Lower leg skin (tissue), 4 donors: ENCODE results near the gene DIS3L. TPM values are rescaled to one million over a fixed set of nuclear protein-coding genes. Genes with fewer than 3 reads are reported as not detected.
"Not testable (repeated sequence)": the region's sequence is repeated elsewhere in the genome, so short reads cannot be mapped to it uniquely, and the experiment has no call there.

Source experiments
- DNase-seq, 2 donors: peaks; one replicate each; pipeline ENCODE4 v3.0.0-alpha.2; 2019; ENCODE audit warnings: low spot score in 2 of 2
- H3K4me3 ChIP-seq: fragments of 200-600 bp; sonication (generic); 2 replicates; pipeline ENCODE4 v1.5.1; 2017; ENCODE audit warnings: mild to moderate bottlenecking, low read depth; ENCODE audit not compliant: poor library complexity, severe bottlenecking
- POLR2A ChIP-seq, 2 donors: fragments of 450-650 bp; IDR thresholded peaks; one replicate each; pipeline ENCODE4 v1.6.1; 2016 to 2017; ENCODE audit warnings: antibody characterized with exemption in 2 of 2, mild to moderate bottlenecking in 1 of 2, moderate library complexity in 1 of 2
- WGBS, 2 donors: methylation state at CpG; one replicate each; pipeline ENCODE4 v1.1.5; 2018; 5-methylcytosine and 5-hydroxymethylcytosine counted together
- intact Hi-C: fragments of 100-400 bp; cut with DNase I; formaldehyde crosslinking; loops from one replicate; pipeline ENCODE4 v1.15.0; 2023; ENCODE audit warnings: low total_unique reads
- total RNA-seq, 4 donors: library from RNA; depleted of rRNA; stranded (reverse); fragments of >200 nt; gene quantifications; one replicate each; pipeline ENCODE4 v1.1.0, GENCODE V29; 2016
- TF ChIP-seq, protein P1 (sequence below), 3 donors: fragments of 450-650 bp; IDR thresholded peaks; one replicate each; pipeline ENCODE4 v1.5.1; 2016; ENCODE audit warnings: antibody characterized with exemption in 3 of 3, mild to moderate bottlenecking in 3 of 3, moderate library complexity in 2 of 3

The DIS3L gene
- total RNA-seq, result 10 to 100 TPM; 12.9 to 19.7 (median 17.1) TPM

DNA sequence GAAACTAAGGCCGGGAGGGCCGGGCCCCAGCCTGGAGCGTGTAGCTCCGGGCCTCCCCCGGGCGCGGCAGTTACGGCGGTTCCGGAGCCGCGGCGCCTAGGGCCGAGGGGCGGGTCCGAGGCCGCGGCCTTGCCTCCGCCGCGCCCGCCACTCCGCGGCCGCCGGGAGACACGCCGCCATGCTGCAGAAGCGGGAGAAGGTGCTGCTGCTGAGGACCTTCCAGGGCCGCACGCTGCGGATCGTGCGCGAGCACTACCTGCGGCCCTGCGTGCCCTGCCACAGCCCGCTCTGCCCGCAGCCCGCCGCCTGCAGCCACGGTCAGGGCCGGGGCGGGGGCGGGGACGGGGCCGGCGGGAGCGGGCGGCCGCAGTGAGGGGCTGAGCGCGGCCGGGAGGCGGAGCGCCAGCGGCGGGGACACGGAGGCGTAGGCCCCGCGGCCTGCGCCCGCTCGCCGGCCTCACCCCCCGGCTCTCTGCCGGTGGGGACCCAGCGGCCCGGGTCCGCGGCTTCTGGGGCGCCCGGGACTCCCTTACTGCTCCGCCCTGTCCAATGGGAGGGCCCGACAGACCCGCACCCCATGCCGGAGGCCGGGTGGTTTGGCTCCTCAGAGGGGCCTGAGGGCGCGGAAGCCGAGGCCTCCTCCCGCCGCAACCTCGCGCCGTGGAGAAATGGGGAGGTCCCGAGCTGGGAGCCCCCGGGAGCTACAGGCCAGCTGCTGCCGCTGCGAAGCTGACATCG lies at the start of gene DIS3L:
Gene DIS3L, plus strand, starts transcription at position 150 of the 738 bp plus-strand sequence. Its CDS starts 29 bp downstream, at position 179.
- 0 to 1% methylated on average over 21 to 31 of the region's 92 CpGs for WGBS, 2 donors
- peak; percentile 25 to 91 for DNase-seq

DNA sequence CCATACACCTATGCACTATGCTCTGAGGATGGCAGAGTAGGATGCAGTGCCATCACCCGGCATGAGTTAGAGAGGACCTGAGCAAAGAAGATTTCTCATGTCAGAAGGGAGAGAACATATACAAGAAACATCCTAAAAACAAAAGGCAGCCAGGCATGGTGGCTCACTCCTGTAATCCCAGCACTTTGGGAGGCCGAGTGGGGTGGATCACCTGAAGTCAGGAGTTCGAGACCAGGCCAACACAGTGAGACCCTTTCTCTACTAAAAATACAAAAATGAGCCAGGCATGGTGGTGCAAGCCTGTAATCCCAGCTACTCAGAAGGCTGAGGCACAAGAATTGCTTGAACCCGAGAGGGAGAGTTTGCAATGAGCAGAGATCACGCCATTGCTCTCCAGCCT lies 47.5 kb upstream of the DIS3L start:
- 79 to 98% methylated on average over 5 of the region's 5 CpGs for WGBS, 2 donors
- H3K4me3 ChIP-seq, DNase-seq, intact Hi-C loops: not testable (repeated sequence)

More for the DNA sequence above, at the start of gene DIS3L:
- intact Hi-C loops, result no loop called here
- TF ChIP-seq POLR2A (IDR thresholded peaks at IDR 0.05), result no peak
- TF ChIP-seq, protein P1, sequence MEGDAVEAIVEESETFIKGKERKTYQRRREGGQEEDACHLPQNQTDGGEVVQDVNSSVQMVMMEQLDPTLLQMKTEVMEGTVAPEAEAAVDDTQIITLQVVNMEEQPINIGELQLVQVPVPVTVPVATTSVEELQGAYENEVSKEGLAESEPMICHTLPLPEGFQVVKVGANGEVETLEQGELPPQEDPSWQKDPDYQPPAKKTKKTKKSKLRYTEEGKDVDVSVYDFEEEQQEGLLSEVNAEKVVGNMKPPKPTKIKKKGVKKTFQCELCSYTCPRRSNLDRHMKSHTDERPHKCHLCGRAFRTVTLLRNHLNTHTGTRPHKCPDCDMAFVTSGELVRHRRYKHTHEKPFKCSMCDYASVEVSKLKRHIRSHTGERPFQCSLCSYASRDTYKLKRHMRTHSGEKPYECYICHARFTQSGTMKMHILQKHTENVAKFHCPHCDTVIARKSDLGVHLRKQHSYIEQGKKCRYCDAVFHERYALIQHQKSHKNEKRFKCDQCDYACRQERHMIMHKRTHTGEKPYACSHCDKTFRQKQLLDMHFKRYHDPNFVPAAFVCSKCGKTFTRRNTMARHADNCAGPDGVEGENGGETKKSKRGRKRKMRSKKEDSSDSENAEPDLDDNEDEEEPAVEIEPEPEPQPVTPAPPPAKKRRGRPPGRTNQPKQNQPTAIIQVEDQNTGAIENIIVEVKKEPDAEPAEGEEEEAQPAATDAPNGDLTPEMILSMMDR (IDR thresholded peaks at IDR 0.05), result no peak
- H3K4me3 ChIP-seq, result peak within 1 kb of the TSS; percentile 48

DNA sequence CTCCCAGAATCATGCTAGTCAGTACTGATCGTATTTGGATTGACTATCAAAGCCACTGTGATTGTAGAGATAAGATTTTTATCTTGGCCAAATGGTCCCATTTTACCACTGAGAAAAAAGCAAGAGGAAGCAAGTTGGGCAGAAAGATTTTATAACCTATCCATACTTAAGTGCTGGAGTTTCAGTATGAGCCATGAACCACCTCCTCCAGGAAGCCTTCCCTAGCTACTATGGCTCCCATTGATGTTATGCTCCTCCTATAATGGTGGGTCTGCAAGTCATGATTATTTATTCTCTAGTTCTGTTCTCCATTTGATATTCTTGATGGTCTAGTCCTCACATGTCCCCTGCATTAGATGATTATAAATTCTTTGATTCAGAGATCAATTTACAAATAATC lies 46.4 kb upstream of the DIS3L start:
- WGBS, 2 donors, result 55 to 68% methylated on average over 1 of the region's 1 CpG
- no peak for TF ChIP-seq POLR2A (IDR thresholded peaks at IDR 0.05)
- TF ChIP-seq, protein P1 (IDR thresholded peaks at IDR 0.05), result no peak
- no peak overlapping the region for H3K4me3 ChIP-seq
- no peak for DNase-seq
- intact Hi-C loops, result no loop called here

DNA sequence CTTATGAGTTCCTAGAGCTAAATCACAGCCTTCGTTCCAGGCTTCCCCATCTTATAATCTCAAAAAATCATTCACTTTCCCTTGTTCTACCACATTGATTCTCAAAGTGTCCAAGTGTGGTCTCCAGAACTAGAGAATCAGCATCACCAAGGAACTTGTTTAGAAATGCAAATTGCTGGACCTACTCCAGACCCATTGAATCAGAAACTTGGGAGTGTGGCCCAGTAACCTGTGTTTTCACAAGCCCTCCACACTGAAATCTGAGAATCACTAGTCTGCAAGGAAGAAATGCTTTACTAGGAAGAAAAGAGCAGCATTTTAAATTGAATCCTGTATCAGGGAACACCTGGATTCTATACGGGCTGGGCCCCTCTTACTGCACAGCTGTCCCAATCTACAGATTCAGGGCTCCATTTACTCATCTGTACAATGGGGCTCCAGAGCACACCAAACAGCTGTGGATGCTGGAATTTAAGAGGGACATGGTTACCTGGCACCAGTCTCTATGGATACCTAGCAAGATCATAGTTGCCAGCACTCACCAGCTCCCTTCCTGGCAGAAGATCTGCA lies 43.7 kb upstream of the DIS3L start:
- intact Hi-C loops, result no loop called here

DNA sequence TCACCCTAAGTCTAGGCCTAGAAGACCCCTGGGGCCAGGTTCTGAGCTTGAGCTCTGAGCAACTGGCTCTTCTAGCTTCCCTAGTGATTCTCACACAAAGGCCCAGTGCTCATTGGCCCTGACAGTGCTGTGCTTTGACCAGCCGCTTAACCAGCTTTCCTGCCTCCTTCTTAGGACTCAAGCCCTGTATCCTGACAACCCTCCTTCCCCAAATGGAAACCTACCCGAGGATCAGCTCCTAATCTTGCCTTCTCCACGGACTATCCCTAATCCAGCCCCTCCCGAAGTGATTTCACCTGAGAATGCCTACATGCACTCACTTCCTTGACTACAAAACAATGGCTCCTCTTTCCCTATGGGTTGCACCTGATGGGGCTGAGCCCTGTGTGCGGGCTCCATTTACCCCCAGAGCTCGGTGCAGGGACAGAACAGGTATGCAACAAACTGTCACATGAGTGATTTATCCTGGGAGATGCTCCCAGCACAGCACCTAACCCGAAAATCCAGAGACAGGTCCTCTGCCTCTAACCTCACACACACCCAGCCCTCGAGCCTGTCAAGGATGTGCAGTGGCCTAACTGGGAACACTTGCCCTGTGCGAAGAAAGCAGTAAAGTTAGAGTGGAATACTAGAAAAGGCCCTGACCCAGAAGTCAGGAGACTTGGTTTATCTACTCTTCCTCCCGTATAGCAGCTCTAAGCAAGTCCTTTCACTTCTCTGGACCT lies 42.1 kb upstream of the DIS3L start:
- intact Hi-C loops, result no loop called here
- DNase-seq, result no peak
- 65 to 70% methylated on average over 10 of the region's 10 CpGs for WGBS, 2 donors
- no peak overlapping the region for H3K4me3 ChIP-seq
- no peak for TF ChIP-seq POLR2A (IDR thresholded peaks at IDR 0.05)
- TF ChIP-seq, protein P1 (IDR thresholded peaks at IDR 0.05), result no peak

More for the DNA sequence above, 43.7 kb upstream of the DIS3L start:
- TF ChIP-seq, protein P1 (IDR thresholded peaks at IDR 0.05), result no peak
- TF ChIP-seq POLR2A (IDR thresholded peaks at IDR 0.05), result no peak
- no peak for DNase-seq
- 87 to 90% methylated on average over 2 of the region's 2 CpGs for WGBS, 2 donors
- H3K4me3 ChIP-seq, result no peak overlapping the region
